B cell (primary cell): ENCODE data around the gene NTM. TPM values are rescaled to one million over a fixed set of nuclear protein-coding genes. Genes with fewer than 3 reads are reported as not detected.

Source experiments
- ATAC-seq: fragments of 200-7000 bp; cut with Tn5 transposase; one replicate; pipeline ENCODE4 v1.10.0; 2021; ENCODE audit warnings: low read depth, mild to moderate bottlenecking, moderate number of reproducible peaks, moderate library complexity
- CTCF ChIA-PET: fragments of 350-600 bp; sonication (Branson Sonifier 250); formaldehyde crosslinking; loops from one replicate; lab custom pipeline; 2021; ENCODE audit warnings: antibody characterized with exemption, inconsistent platforms; lab: Charles Lee
- POLR2A ChIA-PET: fragments of 350-600 bp; sonication (Branson Sonifier 250); formaldehyde crosslinking; loops from one replicate; lab custom pipeline; 2021; ENCODE audit warnings: antibody characterized with exemption; lab: Charles Lee
- DNase-seq: peaks from one replicate; pipeline ENCODE4 v3.0.0; 2013
- H2AFZ ChIP-seq: 2 replicates; pipeline ENCODE4 v1.6.1; 2012; ENCODE audit warnings: mild to moderate bottlenecking, low read depth, low read length; ENCODE audit not compliant: insufficient read depth, poor library complexity, severe bottlenecking
- H3K27ac ChIP-seq, 2 donors: 1 replicate in 1 of 2; 2 replicates in 1 of 2; pipeline ENCODE4 v1.5.1; 2012 to 2013; ENCODE audit warnings: low read length in 2 of 2, mild to moderate bottlenecking in 2 of 2, moderate library complexity in 1 of 2
- H3K27me3 ChIP-seq, 4 experiments: fragments of 200-600 bp in 1 of 4; sonication (generic) in 1 of 4; replicated peaks in 1 of 4; 1 replicate in 2 of 4; 2 replicates in 2 of 4; pipeline versions ENCODE4 v1.6.1 to v1.7.0; 2013 to 2016; ENCODE audit warnings: low read length in 3 of 4, mild to moderate bottlenecking in 2 of 4, mixed read lengths in 1 of 4, moderate library complexity in 1 of 4; ENCODE audit not compliant: insufficient read depth in 4 of 4, control insufficient read depth in 3 of 4; ENCODE audit errors: control extremely low read depth in 1 of 4
- H3K36me3 ChIP-seq, 2 experiments: replicated peaks in 1 of 2; 1 replicate in 1 of 2; 2 replicates in 1 of 2; pipeline versions ENCODE4 v1.6.1 to v1.7.1; 2013; ENCODE audit warnings: low read length in 1 of 2; ENCODE audit not compliant: insufficient read depth in 2 of 2, control insufficient read depth in 1 of 2; ENCODE audit errors: control extremely low read depth in 1 of 2, extremely low read depth in 1 of 2
- H3K4me1 ChIP-seq, 2 donors: fragments of 200-600 bp in 1 of 2; sonication (generic) in 1 of 2; 1 replicate in 1 of 2; 2 replicates in 1 of 2; pipeline versions ENCODE4 v1.5.1 to v1.6.1; 2013 to 2017; ENCODE audit warnings: low read length in 2 of 2; ENCODE audit not compliant: control insufficient read depth in 2 of 2, insufficient read depth in 2 of 2
- H3K4me2 ChIP-seq: replicated peaks from 2 replicates; pipeline ENCODE3; 2012; ENCODE audit warnings: mild to moderate bottlenecking, low read depth, low read length; ENCODE audit not compliant: poor library complexity, severe bottlenecking
- H3K4me3 ChIP-seq, 5 experiments: fragments of 200-600 bp in 1 of 5; sonication (generic) in 1 of 5; 1 replicate in 3 of 5; 2 replicates in 2 of 5; pipeline versions ENCODE4 v1.5.1 to v1.7.0; 2011 to 2016; ENCODE audit warnings: low read length in 4 of 5, mild to moderate bottlenecking in 4 of 5, low read depth in 2 of 5, control low read depth in 1 of 5, moderate library complexity in 1 of 5; ENCODE audit not compliant: insufficient read depth in 1 of 5; ENCODE audit errors: control extremely low read depth in 1 of 5, extremely low read depth in 1 of 5
- H3K79me2 ChIP-seq: fragments of 200-600 bp; sonication (generic); one replicate; pipeline ENCODE4 v1.6.0; 2016; ENCODE audit warnings: low read length; ENCODE audit not compliant: control insufficient read depth, insufficient read depth
- H3K9ac ChIP-seq: fragments of 200-600 bp; sonication (generic); 2 replicates; pipeline ENCODE4 v1.6.1; 2017; ENCODE audit warnings: mild to moderate bottlenecking, low read length, moderate library complexity
- H3K9me3 ChIP-seq, 3 donors: one replicate each; pipeline versions ENCODE4 v1.6.1 to v1.7.1; 2013; ENCODE audit warnings: low read length in 2 of 3; ENCODE audit not compliant: control insufficient read depth in 2 of 3, insufficient read depth in 1 of 3; ENCODE audit errors: control extremely low read depth in 1 of 3
- H4K20me1 ChIP-seq: 2 replicates; pipeline ENCODE4 v1.6.0; 2012; ENCODE audit warnings: mild to moderate bottlenecking, low read length; ENCODE audit not compliant: insufficient read depth, control insufficient read depth, poor library complexity, severe bottlenecking
- H3K27ac Mint-ChIP-seq: one replicate; pipeline ENCODE4 v1.8.0; 2021; ENCODE audit warnings: mixed read lengths
- H3K27me3 Mint-ChIP-seq: one replicate; pipeline ENCODE4 v1.8.0; 2021; ENCODE audit warnings: mixed read lengths
- H3K4me1 Mint-ChIP-seq: one replicate; pipeline ENCODE4 v1.8.0; 2021; ENCODE audit warnings: mixed read lengths
- H3K4me3 Mint-ChIP-seq: one replicate; pipeline ENCODE4 v1.8.0; 2021; ENCODE audit warnings: mixed read lengths
- H3K9me3 Mint-ChIP-seq: one replicate; pipeline ENCODE4 v1.8.0; 2022; ENCODE audit warnings: mixed read lengths; ENCODE audit not compliant: insufficient read depth
- EZH2 ChIP-seq: IDR thresholded peaks from 2 replicates; pipeline ENCODE4 v1.6.1; 2012; ENCODE audit warnings: borderline replicate concordance, low read depth, mild to moderate bottlenecking, moderate library complexity, low read length; ENCODE audit not compliant: insufficient read depth, poor library complexity, severe bottlenecking
- WGBS: methylation state at CpG from one replicate; pipeline ENCODE4 v1.1.5; 2013; ENCODE audit warnings: missing lambda C conversion rate; ENCODE audit not compliant: insufficient coverage; 5-methylcytosine and 5-hydroxymethylcytosine counted together
- intact Hi-C: fragments of 100-400 bp; cut with micrococcal nuclease; formaldehyde crosslinking; loops from one replicate; pipeline ENCODE4 v1.10.0; 2022
- polyA plus RNA-seq: library from polyadenylated mRNA; depleted of rRNA; stranded (reverse); fragments of >200 nt; gene quantifications from 2 replicates; pipeline ENCODE4 v1.2.3, GENCODE V29; 2012
- total RNA-seq, 2 donors: library from RNA; stranded (reverse); fragments of 120-200 nt in 1 of 2; gene quantifications; 1 replicate in 1 of 2; 2 replicates in 1 of 2; pipeline versions ENCODE4 v1.2.3 to v1.2.4, GENCODE V29; 2013 to 2022
- TF ChIP-seq, protein P1 (sequence below): fragments of 200-600 bp; IDR thresholded peaks from one replicate; pipeline ENCODE4 v1.8.0; 2022; ENCODE audit warnings: antibody characterized with exemption, mild to moderate bottlenecking

The NTM gene
- total and polyA plus RNA-seq, 2 donors (not counting 1 experiment from before 2014, with no cell fraction given) = not detected

DNA sequence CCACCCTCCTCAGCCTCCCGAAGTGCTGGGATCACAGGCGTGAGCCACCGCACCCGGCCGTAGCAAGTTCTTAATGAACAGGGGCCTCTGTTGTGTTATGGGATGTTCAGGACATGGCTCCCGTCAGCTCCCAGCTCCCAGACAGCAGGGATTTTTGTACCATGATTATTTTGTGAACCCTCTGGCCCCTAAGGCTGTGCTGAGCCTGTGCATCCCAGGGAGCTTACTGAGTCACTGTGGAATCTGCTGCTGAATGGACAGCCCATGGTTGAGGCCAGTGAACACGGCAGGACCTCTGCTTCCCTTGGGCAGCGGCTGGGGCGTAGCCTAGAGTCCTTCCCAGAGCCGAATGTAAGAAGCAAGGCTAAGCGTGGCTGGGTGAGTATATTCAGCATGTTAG, 245.2 kb downstream of the NTM start:
- no peaks in the 10 kb centered on the region for H3K27me3 ChIP-seq
- Mint-ChIP-seq H3K27me3 (peaks cover 7% of the 10 kb centered on the region), H3K4me1 (no peaks in the 10 kb centered on the region), H3K4me3 (no peak overlapping the region), H3K9me3 (no peaks in the 10 kb centered on the region), H3K27ac (no peak overlapping the region)
- ChIA-PET CTCF (no interaction called here), POLR2A (no interaction called here)
- no peak overlapping the region for H3K4me3 ChIP-seq
- no peak for ATAC-seq
- no peak overlapping the region for H3K4me2 ChIP-seq
- H4K20me1 ChIP-seq = no peaks in the 10 kb centered on the region
- no peaks in the 10 kb centered on the region for H3K4me1 ChIP-seq
- no peaks in the 10 kb centered on the region for H3K36me3 ChIP-seq
- no peak overlapping the region for H3K27ac ChIP-seq
- intact Hi-C loops = no loop called here
- DNase-seq = no peak
- no peaks in the 10 kb centered on the region for H3K79me2 ChIP-seq
- H3K9ac ChIP-seq = no peak overlapping the region
- no peak for TF ChIP-seq EZH2
- peaks cover 0 to 4% (median 0%) of the 10 kb centered on the region in 3 donors for H3K9me3 ChIP-seq
- H2AFZ ChIP-seq = no peak overlapping the region
- 91% methylated on average over 10 of the region's 11 CpGs for WGBS

DNA sequence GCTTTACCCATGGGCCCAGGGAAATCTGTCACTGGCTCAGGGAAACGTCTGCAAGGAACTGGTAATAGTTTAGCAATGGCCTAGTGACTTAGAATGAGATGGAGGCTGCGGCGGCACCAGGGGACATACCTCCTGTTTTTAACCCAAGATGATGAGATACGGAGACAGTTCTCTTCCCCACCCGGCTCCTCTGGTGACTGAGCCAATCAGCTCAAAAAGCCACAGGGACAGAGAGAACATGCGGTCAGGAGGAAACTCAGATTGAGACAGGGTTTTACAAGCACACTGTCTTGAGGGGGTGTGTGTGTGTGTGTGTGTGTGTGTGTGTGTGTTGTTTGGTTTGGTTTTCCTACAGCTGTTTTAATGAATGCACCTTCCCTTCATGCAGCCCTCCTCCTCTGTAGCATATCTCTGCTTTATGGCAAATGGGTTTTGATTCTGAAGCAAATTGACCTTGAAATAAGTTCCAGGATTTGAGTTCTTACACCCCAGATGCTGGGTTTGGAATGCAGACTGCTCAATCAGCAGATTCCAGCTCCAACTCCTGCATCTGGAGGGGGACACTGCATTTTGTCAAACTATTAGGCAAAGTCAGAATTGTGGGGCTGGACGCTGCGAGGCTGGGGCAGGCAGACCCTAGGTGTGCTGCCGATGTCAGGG, 246.2 kb downstream of the NTM start:
- no peak overlapping the region for H3K4me3 ChIP-seq
- H3K27ac ChIP-seq = no peak overlapping the region
- no peaks in the 10 kb centered on the region for H3K36me3 ChIP-seq
- no peak overlapping the region for H3K9ac ChIP-seq
- WGBS = 69% methylated on average over 6 of the region's 9 CpGs
- intact Hi-C loops = no loop called here
- H3K4me2 ChIP-seq = no peak overlapping the region
- Mint-ChIP-seq H3K4me3 (no peak overlapping the region), H3K27me3 (no peaks in the 10 kb centered on the region), H3K9me3 (no peaks in the 10 kb centered on the region), H3K27ac (no peak overlapping the region), H3K4me1 (no peaks in the 10 kb centered on the region)
- ATAC-seq (no peak), DNase-seq (no peak)
- no peaks in the 10 kb centered on the region for H3K27me3 ChIP-seq
- H3K79me2 ChIP-seq = no peaks in the 10 kb centered on the region
- ChIA-PET CTCF (no interaction called here), POLR2A (no interaction called here)
- peaks cover 0 to 4% (median 0%) of the 10 kb centered on the region in 3 donors for H3K9me3 ChIP-seq
- TF ChIP-seq, protein P1, sequence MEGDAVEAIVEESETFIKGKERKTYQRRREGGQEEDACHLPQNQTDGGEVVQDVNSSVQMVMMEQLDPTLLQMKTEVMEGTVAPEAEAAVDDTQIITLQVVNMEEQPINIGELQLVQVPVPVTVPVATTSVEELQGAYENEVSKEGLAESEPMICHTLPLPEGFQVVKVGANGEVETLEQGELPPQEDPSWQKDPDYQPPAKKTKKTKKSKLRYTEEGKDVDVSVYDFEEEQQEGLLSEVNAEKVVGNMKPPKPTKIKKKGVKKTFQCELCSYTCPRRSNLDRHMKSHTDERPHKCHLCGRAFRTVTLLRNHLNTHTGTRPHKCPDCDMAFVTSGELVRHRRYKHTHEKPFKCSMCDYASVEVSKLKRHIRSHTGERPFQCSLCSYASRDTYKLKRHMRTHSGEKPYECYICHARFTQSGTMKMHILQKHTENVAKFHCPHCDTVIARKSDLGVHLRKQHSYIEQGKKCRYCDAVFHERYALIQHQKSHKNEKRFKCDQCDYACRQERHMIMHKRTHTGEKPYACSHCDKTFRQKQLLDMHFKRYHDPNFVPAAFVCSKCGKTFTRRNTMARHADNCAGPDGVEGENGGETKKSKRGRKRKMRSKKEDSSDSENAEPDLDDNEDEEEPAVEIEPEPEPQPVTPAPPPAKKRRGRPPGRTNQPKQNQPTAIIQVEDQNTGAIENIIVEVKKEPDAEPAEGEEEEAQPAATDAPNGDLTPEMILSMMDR = no peak
- no peak for TF ChIP-seq EZH2
- H2AFZ ChIP-seq = no peak overlapping the region
- H4K20me1 ChIP-seq = no peaks in the 10 kb centered on the region
- no peaks in the 10 kb centered on the region for H3K4me1 ChIP-seq
